ENCODE measurements around the gene GRID2. TPM values are rescaled to one million over a fixed set of nuclear protein-coding genes. Genes with fewer than 3 reads are reported as not detected.

Gene GRID2
- total and polyA plus RNA-seq, 10 of the 15 experiments (the other 5 are each of a cell fraction or from before 2014, with no cell fraction given): not detected

DNA sequence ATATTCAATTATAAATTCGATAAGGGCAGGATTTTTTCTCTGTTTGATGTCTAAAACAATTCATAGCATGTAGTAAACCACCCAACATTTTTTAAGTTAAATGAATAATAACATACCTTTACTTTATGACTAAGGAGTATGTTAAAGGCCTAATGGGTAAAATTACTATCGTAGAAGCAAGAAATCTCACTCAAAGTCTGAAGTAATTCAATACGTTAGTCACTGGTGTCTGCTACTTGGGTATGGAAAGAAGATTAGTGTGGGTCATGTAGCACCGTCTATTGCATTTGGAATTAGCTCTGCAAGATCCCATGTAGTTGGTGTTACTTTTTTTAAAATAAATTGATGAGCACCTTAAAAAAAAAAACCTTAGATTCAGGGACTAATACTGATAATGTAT is 374.5 kb downstream of the GRID2 start:
- Histone ChIP-seq H3K27ac (ENCODE audit: control insufficient read depth, insufficient read depth) (no peak overlapping the region), H3K9ac (ENCODE audit: control insufficient read depth, insufficient read depth, low read length) (no peak overlapping the region), H3K9me3 (replicated peaks; ENCODE audit: control insufficient read depth, insufficient read depth, low read length) (no peaks in the 10 kb centered on the region), H2AFZ (ENCODE audit: control insufficient read depth, low read depth, low read length) (no peak overlapping the region), H3K79me2 (ENCODE audit: control insufficient read depth, insufficient read depth, low read length) (no peaks in the 10 kb centered on the region), H3K4me1 (ENCODE audit: control insufficient read depth, insufficient read depth, low read length) (no peaks in the 10 kb centered on the region), H3K27me3 (replicated peaks in 1 of 2; ENCODE audit: control insufficient read depth in 2 of 2, insufficient read depth in 2 of 2, low read length in 1 of 2) (no peaks in the 10 kb centered on the region), H3K36me3 (ENCODE audit: control insufficient read depth in 2 of 2, insufficient read depth in 2 of 2, low read length in 1 of 2) (no peaks in the 10 kb centered on the region), H4K20me1 (ENCODE audit: control insufficient read depth, insufficient read depth) (no peaks in the 10 kb centered on the region), H3K4me3 (no peak overlapping the region), H3K4me2 (ENCODE audit: control insufficient read depth, insufficient read depth) (no peak overlapping the region)
- DNase-seq (ENCODE audit: low read depth, low spot score): no peak
- TF ChIP-seq CUX1 (IDR thresholded peaks at IDR 0.05; ENCODE audit: insufficient replicate concordance, low read depth, low read length) (no peak), POU2F2 (IDR thresholded peaks at IDR 0.05; ENCODE audit: borderline replicate concordance, low read depth, low read length) (no peak), CBX3 (IDR thresholded peaks at IDR 0.05; ENCODE audit: borderline replicate concordance, low read depth) (no peak), RAD51 (IDR thresholded peaks at IDR 0.05) (no peak), NFYB (IDR thresholded peaks at IDR 0.05; ENCODE audit: insufficient read depth, low read depth, low read length) (no peak), EZH2 (IDR thresholded peaks at IDR 0.05; ENCODE audit: borderline replicate concordance, control insufficient read depth, low read depth, low read length) (no peak), RCOR1 (conservative IDR thresholded peaks at IDR 0.05; ENCODE audit: low read depth, low read length) (no peak), CEBPB (IDR thresholded peaks at IDR 0.05; ENCODE audit: borderline replicate concordance in 1 of 2, low read depth in 2 of 2, low read length in 2 of 2) (no peak), RB1 (IDR thresholded peaks at IDR 0.05; ENCODE audit: borderline replicate concordance) (no peak), ZNF274 (IDR thresholded peaks at IDR 0.05; ENCODE audit: insufficient read depth, insufficient read length) (no peak), MTA2 (IDR thresholded peaks at IDR 0.05; ENCODE audit: low read depth) (no peak), EED (IDR thresholded peaks at IDR 0.05; ENCODE audit: low read depth) (no peak), SUZ12 (IDR thresholded peaks at IDR 0.05; ENCODE audit: unreplicated experiment) (no peak), MEF2A (IDR thresholded peaks at IDR 0.05; ENCODE audit: insufficient read depth, low read depth, low read length) (no peak)
- TF ChIP-seq, protein P1, sequence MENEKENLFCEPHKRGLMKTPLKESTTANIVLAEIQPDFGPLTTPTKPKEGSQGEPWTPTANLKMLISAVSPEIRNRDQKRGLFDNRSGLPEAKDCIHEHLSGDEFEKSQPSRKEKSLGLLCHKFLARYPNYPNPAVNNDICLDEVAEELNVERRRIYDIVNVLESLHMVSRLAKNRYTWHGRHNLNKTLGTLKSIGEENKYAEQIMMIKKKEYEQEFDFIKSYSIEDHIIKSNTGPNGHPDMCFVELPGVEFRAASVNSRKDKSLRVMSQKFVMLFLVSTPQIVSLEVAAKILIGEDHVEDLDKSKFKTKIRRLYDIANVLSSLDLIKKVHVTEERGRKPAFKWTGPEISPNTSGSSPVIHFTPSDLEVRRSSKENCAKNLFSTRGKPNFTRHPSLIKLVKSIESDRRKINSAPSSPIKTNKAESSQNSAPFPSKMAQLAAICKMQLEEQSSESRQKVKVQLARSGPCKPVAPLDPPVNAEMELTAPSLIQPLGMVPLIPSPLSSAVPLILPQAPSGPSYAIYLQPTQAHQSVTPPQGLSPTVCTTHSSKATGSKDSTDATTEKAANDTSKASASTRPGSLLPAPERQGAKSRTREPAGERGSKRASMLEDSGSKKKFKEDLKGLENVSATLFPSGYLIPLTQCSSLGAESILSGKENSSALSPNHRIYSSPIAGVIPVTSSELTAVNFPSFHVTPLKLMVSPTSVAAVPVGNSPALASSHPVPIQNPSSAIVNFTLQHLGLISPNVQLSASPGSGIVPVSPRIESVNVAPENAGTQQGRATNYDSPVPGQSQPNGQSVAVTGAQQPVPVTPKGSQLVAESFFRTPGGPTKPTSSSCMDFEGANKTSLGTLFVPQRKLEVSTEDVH (IDR thresholded peaks at IDR 0.05; ENCODE audit: low read depth, partially characterized antibody): no peak
- RAD21 ChIA-PET (ENCODE audit: unreplicated experiment): no interaction called here
- no TSS peak for BruUV-seq (replicated peaks)
- FAIRE-seq: no peak
- under 1% methylated on average over 4 of the region's 4 CpGs for WGBS (ENCODE audit: insufficient coverage, insufficient replicate concordance, low lambda C conversion rate, missing lambda C conversion rate)
- SMC1A ChIA-PET (ENCODE audit: uncharacterized antibody, unreplicated experiment): no interaction called here
- CTCF ChIA-PET: no interaction called here
- in situ Hi-C loops (cut with MboI): no loop called here
- POLR2A ChIA-PET: no interaction called here
- intact Hi-C loops (cut with micrococcal nuclease; ENCODE audit: unreplicated experiment): no loop called here
- ATAC-seq: no peak

Data from GM12878 (cell line).